Mucosa of stomach (tissue), 1 donor: Measurements from ENCODE around the gene MANSC1.

Experiments used
- H3K27me3 ChIP-seq: one replicate; pipeline ENCODE4 v1.7.0; 2013; ENCODE audit warnings: mild to moderate bottlenecking, low read length; ENCODE audit not compliant: control insufficient read depth, insufficient read depth
- H3K36me3 ChIP-seq: one replicate; pipeline ENCODE4 v1.7.0; 2013; ENCODE audit warnings: low read length; ENCODE audit not compliant: control insufficient read depth, insufficient read depth
- H3K4me1 ChIP-seq: one replicate; pipeline ENCODE4 v1.7.0; 2013; ENCODE audit warnings: mild to moderate bottlenecking, low read length; ENCODE audit not compliant: control insufficient read depth, insufficient read depth
- H3K4me3 ChIP-seq: one replicate; pipeline ENCODE4 v1.7.0; 2013; ENCODE audit warnings: low read length
- H3K9ac ChIP-seq: one replicate; pipeline ENCODE4 v1.7.0; 2013; ENCODE audit warnings: mild to moderate bottlenecking, low read length, moderate library complexity
- H3K9me3 ChIP-seq: one replicate; pipeline ENCODE4 v1.7.0; 2013; ENCODE audit warnings: mild to moderate bottlenecking, low read length, moderate library complexity; ENCODE audit not compliant: control insufficient read depth
- donor health status: Pancreatic carcinoma.

MANSC1 gene

DNA sequence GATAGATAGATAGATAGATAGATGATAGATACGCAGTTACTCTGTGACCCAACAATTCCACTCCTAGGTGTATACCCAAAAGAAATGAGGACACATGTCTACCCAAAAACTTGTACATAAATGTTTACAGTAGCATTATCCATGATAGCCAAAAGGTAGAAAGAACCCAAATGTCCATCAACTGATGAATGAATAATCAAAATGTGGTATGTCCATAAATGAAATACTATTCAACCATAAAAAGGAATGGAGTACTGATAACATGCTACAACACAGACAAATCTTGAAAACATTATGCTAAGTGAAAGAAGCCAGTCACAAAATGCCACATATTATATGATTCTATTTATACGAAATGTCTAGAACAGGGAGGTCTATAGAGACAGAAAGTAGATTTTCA, 47.1 kb downstream of the MANSC1 start:
- H3K27me3 ChIP-seq: no peaks in the 10 kb centered on the region

DNA sequence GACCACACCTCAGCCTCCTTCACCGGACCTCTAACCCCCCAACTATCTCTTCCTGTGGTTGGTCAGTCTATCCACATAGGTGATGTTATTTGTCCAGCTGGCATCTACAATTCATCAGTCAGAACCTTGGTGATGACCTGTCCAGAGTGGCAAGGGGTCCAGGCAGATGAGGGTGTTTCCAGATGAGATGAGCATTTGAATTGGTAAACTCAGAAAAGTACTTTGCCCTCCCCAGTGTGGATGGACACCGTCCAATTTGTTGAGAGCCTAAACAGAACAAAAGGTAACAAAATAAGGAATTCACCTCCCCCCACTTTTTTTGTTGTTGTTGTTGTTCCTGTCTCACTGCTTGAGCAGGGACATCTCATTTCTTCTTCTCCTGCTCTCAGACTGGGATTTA, 48.9 kb downstream of the MANSC1 start:
- H3K9ac ChIP-seq: no peak overlapping the region
- H3K4me1 ChIP-seq: no peaks in the 10 kb centered on the region
- no peak overlapping the region for H3K4me3 ChIP-seq
- no peaks in the 10 kb centered on the region for H3K36me3 ChIP-seq
- H3K9me3 ChIP-seq: no peaks in the 10 kb centered on the region
- peaks cover 2% of the 10 kb centered on the region for H3K27me3 ChIP-seq

More for the DNA sequence above, 47.1 kb downstream of the MANSC1 start:
- Histone ChIP-seq H3K36me3 (no peaks in the 10 kb centered on the region), H3K9me3 (no peaks in the 10 kb centered on the region), H3K4me1 (no peaks in the 10 kb centered on the region), H3K4me3 (no peak overlapping the region), H3K9ac (no peak overlapping the region)

DNA sequence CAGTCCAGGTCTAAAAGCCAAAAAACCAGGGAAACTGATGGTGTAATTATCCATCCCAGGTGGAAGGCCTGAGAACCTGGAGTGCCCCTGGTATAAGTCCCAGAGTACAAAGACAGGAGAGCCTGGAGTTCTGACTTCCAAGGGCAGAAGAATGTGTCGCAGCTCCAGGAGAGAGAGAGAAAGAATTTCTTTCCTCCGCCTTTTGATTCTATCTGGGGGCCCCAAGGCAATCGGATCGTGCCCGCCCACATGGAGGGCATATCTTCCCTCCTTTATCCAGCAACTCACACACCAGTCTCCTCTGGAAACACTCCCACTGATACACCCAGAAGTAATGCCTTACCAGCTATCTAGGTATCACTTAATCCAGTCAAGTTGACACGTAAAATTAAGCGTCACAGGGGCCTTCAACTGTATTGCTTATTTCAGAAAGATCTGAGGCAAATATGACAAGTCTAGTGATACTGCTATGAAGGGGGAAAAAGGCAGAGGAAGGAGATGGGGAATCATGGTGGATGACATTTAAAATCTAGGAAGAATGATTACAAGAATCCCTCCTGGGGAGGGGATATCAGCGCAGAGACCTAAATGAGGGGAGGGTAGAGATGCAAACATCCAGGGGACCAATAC, 52.7 kb downstream of the MANSC1 start:
- H3K9me3 ChIP-seq: no peaks in the 10 kb centered on the region
- no peaks in the 10 kb centered on the region for H3K36me3 ChIP-seq
- H3K9ac ChIP-seq: no peak overlapping the region
- H3K27me3 ChIP-seq: peaks cover 2% of the 10 kb centered on the region
- peaks cover 11% of the 10 kb centered on the region for H3K4me1 ChIP-seq
- H3K4me3 ChIP-seq: no peak overlapping the region

DNA sequence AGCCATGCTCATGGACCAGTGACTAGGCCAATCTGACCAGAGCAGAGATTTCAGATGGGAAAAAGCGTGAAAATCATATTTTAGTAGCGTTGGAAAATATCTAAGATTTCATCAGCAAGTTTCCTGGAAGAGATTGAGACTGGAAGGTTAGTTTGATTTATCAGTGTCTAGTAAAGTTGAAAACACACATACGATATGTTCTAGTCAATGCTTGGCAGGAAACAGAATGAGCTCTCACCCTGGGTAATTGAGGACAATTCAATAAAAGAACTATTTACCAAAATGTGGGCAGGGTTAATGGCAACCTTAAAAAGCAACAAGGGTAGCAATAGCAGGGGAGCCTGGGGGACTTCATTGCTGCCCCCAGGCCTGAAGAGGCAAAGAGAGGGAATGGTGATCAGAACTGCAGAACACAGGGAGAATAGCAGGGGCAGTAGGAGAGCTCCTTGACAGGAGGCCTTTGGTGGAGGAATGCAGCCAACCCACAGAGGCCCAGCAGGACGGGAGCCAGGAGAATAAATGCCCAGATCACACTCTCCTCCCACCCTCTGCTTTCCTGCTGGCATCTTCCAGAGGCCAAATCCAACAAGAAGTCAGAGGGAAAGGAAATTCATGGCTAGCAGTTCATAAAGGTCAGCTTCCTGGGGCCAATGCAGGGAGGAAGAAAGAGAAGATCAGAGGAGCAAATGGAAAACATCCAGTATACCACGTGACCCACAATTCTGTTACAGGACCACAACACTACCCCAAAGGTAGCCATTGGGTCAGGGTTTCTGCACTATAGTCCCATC, 55.6 kb downstream of the MANSC1 start:
- peaks cover 2% of the 10 kb centered on the region for H3K27me3 ChIP-seq
- H3K4me1 ChIP-seq: peaks cover 11% of the 10 kb centered on the region
- H3K4me3 ChIP-seq: no peak overlapping the region
- H3K9ac ChIP-seq: no peak overlapping the region
- no peaks in the 10 kb centered on the region for H3K36me3 ChIP-seq
- H3K9me3 ChIP-seq: no peaks in the 10 kb centered on the region

DNA sequence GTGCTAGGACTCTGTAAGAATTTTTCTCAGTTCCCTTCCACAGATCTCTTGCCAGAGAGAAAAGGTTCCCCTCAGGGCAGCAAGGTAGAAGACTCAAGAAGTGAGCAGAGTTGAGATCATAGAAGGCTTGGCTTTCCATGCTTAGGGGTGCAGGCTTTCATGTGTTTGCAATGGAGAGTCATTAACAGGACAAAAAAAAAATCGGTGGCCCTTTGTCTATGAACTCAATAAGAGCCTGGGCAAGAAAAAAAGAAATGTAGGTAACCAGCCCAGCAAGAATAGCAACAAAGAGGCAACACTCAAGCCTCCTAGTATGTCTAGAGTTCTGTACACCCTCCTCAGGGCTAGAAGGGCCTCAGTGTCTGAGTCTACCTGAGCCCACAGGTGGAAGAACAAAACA, 59.8 kb downstream of the MANSC1 start:
- no peaks in the 10 kb centered on the region for H3K36me3 ChIP-seq
- H3K9me3 ChIP-seq: no peaks in the 10 kb centered on the region
- H3K9ac ChIP-seq: no peak overlapping the region
- no peaks in the 10 kb centered on the region for H3K27me3 ChIP-seq
- no peak overlapping the region for H3K4me3 ChIP-seq
- peaks cover 11% of the 10 kb centered on the region for H3K4me1 ChIP-seq

DNA sequence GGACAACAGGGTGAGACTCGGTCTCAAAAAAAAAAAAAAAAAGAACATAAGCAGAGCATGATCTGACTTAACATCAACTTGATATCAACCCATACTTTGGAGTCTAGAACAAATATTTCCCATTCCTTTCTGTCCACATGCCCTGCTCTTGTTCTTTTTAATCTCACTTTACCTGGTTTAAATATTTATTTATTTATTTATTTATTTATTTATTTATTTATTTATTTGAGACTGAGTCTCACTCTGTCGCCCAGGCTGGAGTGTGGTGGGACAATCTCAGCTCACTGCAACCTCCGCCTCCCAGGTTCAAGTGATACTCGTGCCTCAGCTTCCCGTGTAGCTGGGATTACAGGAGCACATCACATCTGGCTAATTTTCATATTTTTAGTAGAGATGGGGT, 63.6 kb downstream of the MANSC1 start:
- H3K9ac ChIP-seq: no peak overlapping the region
- H3K4me1 ChIP-seq: peaks cover 14% of the 10 kb centered on the region
- no peaks in the 10 kb centered on the region for H3K27me3 ChIP-seq
- H3K9me3 ChIP-seq: no peaks in the 10 kb centered on the region
- H3K36me3 ChIP-seq: no peaks in the 10 kb centered on the region
- no peak overlapping the region for H3K4me3 ChIP-seq

DNA sequence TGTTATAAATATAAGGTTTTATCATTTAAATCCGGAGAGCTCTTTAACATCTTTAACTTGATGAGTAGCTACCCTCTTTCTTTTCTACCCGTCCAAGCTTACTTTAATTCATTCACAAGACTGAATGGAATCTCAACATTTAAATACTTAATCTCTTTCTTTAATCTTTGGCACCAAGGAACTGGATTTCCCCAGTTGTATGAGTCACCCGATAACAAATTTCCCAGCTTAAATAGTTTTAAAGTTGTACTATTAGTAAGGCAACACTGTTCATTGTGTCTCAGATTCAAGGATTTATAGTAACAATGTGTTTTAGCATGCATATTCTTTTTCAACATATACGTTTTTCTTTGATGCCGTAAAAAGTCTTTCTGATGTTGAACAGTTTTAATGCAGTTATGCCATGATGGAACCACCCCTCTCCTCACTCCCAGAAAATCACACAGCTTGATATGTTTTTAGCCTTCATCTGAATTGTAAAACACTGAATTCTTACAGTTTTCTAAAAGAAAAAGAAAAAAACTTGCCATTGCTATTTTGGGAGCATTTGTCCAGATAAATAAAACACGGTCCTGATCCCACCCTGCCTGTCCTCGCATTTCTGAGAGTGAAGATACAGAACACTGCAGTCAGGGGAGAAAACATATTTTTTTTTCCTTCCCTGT, 67.1 kb downstream of the MANSC1 start:
- H3K4me3 ChIP-seq: no peak overlapping the region
- H3K9ac ChIP-seq: no peak overlapping the region
- H3K9me3 ChIP-seq: no peaks in the 10 kb centered on the region
- H3K36me3 ChIP-seq: no peaks in the 10 kb centered on the region
- H3K4me1 ChIP-seq: peaks cover 14% of the 10 kb centered on the region
- H3K27me3 ChIP-seq: no peaks in the 10 kb centered on the region

DNA sequence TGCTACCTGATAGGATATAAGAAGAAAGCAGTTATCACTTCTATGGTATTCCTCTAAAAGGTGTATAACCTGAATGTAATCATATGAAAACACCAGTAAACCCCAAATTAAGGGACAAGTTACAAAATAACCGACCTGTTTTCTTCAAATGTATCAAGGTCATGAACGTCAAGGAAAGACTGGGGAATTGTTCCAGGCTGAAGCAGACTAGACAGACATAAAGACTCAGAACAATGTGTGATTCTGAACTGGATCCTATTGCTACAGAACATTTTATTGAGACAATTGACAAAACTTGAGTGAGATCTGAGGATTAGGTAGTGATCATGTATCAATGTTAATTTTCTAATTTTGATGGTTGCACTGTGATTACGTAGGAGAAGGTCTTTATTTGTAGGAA, 67.8 kb downstream of the MANSC1 start:
- Histone ChIP-seq H3K9me3 (no peaks in the 10 kb centered on the region), H3K4me3 (no peak overlapping the region), H3K9ac (no peak overlapping the region), H3K36me3 (no peaks in the 10 kb centered on the region), H3K27me3 (no peaks in the 10 kb centered on the region), H3K4me1 (peaks cover 14% of the 10 kb centered on the region)

GRCh38 chr12:12281134-12281533, 68.9 kb downstream of the MANSC1 start:
- Histone ChIP-seq H3K36me3 (no peaks in the 10 kb centered on the region), H3K4me3 (no peak overlapping the region), H3K9me3 (no peaks in the 10 kb centered on the region), H3K27me3 (no peaks in the 10 kb centered on the region), H3K4me1 (peaks cover 14% of the 10 kb centered on the region), H3K9ac (no peak overlapping the region)

- no peak overlapping the region for H3K9ac ChIP-seq
- H3K4me3 ChIP-seq: no peak overlapping the region
- peaks cover 15% of the 10 kb centered on the region for H3K4me1 ChIP-seq
- no peaks in the 10 kb centered on the region for H3K9me3 ChIP-seq
- H3K36me3 ChIP-seq: no peaks in the 10 kb centered on the region
- no peaks in the 10 kb centered on the region for H3K27me3 ChIP-seq
These were observed 71.1 kb downstream of the MANSC1 start for GRCh38 chr12:12278899-12279298.
